Esophagus squamous epithelium (tissue), 4 donors: ENCODE measurements around the gene SLC22A7.

Source experiments
- POLR2A ChIP-seq, 4 donors: fragments of 450-650 bp; IDR thresholded peaks; one replicate each; pipeline ENCODE4 v1.6.1; 2017; ENCODE audit warnings: antibody characterized with exemption in 4 of 4, mild to moderate bottlenecking in 4 of 4, moderate library complexity in 3 of 4
- TF ChIP-seq, protein P1 (sequence below), 6 experiments: fragments of 450-650 bp in 4 of 6; fragments of 200-600 bp in 2 of 6; sonication (generic) in 2 of 6; IDR thresholded peaks; one replicate each; pipeline ENCODE4 v1.5.1; 2016 to 2019; ENCODE audit warnings: antibody characterized with exemption in 6 of 6, mild to moderate bottlenecking in 4 of 6, moderate library complexity in 4 of 6

GRCh38 chr6:43274127-43274915 is 23.7 kb upstream of the SLC22A7 start:
- TF ChIP-seq, protein P1, sequence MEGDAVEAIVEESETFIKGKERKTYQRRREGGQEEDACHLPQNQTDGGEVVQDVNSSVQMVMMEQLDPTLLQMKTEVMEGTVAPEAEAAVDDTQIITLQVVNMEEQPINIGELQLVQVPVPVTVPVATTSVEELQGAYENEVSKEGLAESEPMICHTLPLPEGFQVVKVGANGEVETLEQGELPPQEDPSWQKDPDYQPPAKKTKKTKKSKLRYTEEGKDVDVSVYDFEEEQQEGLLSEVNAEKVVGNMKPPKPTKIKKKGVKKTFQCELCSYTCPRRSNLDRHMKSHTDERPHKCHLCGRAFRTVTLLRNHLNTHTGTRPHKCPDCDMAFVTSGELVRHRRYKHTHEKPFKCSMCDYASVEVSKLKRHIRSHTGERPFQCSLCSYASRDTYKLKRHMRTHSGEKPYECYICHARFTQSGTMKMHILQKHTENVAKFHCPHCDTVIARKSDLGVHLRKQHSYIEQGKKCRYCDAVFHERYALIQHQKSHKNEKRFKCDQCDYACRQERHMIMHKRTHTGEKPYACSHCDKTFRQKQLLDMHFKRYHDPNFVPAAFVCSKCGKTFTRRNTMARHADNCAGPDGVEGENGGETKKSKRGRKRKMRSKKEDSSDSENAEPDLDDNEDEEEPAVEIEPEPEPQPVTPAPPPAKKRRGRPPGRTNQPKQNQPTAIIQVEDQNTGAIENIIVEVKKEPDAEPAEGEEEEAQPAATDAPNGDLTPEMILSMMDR (IDR thresholded peaks at IDR 0.05), result no peak
- TF ChIP-seq POLR2A (IDR thresholded peaks at IDR 0.05), result no peak
